A549 treated with CORT108297 at 1 μM for 4 hours (cell line): ENCODE data around the gene STK11. TPM values are rescaled to one million over a fixed set of nuclear protein-coding genes. Genes with fewer than 3 reads are reported as not detected.

Experiments
- total RNA-seq: library from RNA; stranded (reverse); fragments of 200-300 nt; extraction: Qiagen RNA extraction; gene quantifications from 5 replicates; pipeline ENCODE4 v1.2.3, GENCODE V29; 2022

STK11 gene
- 28.4 to 40.6 TPM (median 39.4 TPM) in 5 replicates for total RNA-seq

GRCh38 chr19:1205114-1206099 lies at the start of gene STK11:
TSS of gene STK11 (plus strand) at chr19:1205778. CDS start at chr19:1206914, 1,136 bp downstream.

GRCh38 chr19:1173845-1174809 lies 31.5 kb upstream of the STK11 start, which contains the start of gene SBNO2:
TSS of gene SBNO2 (minus strand) at chr19:1174268. CDS start at chr19:1154276, 19,992 bp downstream.

DNA sequence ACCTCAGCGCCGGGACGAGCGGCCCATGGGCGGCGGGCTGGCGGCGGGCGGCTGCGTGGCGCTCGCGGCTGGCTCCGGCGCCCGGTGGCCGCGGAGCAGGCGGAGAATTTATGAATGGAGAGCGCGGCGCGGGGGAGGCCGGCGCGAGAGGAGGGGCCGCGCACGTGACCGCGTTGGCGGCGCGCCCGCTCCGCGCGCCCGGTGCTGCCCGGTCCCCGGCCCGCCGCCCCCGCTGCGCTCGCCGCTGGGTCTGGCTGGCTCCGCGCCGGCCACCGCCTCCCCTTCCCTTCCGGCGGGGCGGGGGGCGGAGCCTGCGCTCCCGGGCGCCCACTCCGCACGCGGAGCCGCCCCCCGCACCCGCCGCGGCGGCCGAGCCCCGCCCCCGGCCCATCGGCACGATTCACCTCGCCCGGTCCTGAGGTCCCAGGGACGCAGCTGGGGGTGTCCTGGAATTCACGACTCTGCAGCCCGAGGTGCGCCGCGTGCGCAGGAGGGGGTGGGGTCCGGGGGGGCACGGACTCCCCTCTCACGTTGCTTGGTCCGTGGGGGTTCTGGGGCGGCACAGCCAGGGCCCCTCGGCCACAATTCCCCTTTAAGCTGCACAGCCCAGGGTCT lies 32.3 kb downstream of the STK11 start, which contains the start of gene CBARP:
Gene CBARP, minus strand, starts transcription at position 252 of the 615 bp plus-strand sequence. CDS start 1,905 bp downstream, outside the sequence.

GRCh38 chr19:1241417-1242095 lies 36.0 kb downstream of the STK11 start, which contains the start of gene ATP5F1D:
TSS of gene ATP5F1D (plus strand) at chr19:1241751. CDS start at chr19:1241851, 100 bp downstream.

GRCh38 chr19:1248139-1248785 lies 42.7 kb downstream of the STK11 start, which contains the start of gene MIDN:
TSS of gene MIDN (plus strand) at chr19:1248583. CDS start at chr19:1250297, 1,714 bp downstream.

DNA sequence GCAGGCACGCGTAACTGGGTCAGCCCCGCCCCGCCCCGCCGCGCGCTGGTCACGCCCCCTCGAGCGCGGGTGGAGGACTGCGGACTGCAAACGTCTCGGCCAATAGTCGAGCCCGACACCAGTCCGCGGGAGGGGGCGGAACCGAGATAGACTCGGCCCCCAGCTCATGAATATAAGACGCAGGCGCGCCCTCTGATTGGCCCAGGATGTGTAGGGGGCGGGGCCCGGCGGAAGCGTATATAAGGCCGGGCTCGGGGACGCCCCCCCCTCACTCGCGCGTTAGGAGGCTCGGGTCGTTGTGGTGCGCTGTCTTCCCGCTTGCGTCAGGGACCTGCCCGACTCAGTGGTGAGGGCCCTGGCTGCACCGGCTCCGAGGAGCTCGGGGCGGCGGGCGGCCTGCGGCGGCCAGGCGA lies 63.5 kb downstream of the STK11 start, which contains the start of gene CIRBP:
Gene CIRBP, plus strand, starts transcription at position 268 of the 413 bp plus-strand sequence. CDS start 1,602 bp downstream, outside the sequence.

DNA sequence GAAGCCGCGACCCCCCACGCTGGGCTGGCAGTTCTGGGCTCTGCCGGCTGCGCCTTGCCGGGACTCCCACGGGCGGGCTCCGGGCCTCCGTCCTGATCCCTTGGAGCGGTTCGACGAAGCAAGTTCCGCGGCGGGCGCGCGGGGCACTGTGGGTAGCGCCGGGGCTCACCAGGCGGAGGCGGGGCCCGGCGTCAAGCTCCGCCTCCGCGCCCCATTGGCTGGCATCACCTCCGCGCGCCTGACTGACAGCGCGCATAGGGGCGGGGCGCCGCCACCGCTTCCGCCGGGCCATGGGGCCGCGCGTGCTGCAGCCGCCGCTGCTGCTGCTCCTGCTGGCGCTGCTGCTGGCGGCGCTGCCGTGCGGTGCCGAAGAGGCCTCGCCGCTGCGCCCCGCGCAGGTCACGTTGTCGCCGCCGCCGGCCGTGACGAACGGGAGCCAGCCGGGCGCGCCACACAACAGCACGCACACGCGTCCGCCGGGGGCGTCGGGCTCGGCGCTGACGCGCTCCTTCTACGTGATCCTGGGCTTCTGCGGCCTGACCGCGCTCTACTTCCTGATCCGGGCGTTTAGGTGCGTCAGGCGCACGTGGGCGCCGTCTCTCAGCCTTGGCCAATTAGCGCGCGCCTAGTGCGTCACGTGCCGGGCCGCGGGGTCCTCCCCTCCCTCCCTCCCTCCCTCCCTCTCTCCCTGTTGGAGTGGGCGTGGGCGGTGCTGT lies 69.8 kb downstream of the STK11 start, which contains the start of gene FAM174C:
Gene FAM174C, plus strand, starts transcription at position 271 of the 716 bp plus-strand sequence. Its CDS starts 20 bp downstream, at position 291.

Other genes starting within 250 kb of the STK11 start
- gene WDR18, start 221.4 kb upstream of the STK11 start, total RNA-seq = 41.6 to 74.7 TPM (median 68.5 TPM) in 5 replicates
- gene GRIN3B, start 205.4 kb upstream of the STK11 start, total RNA-seq = 1.5 to 3.4 TPM (median 2.6 TPM) in 5 replicates
- gene TMEM259, start 184.7 kb upstream of the STK11 start, total RNA-seq = 64.9 to 127 TPM (median 121 TPM) in 5 replicates
- gene RNU6-2, start 184.3 kb upstream of the STK11 start, total RNA-seq = not detected in 5 replicates
- gene CNN2, start 179.2 kb upstream of the STK11 start, total RNA-seq = 49.8 to 59.3 TPM (median 58.6 TPM) in 5 replicates
- 7.2 to 11.6 TPM (median 10.6 TPM) in 5 replicates for gene ABCA7, start 165.7 kb upstream of the STK11 start, total RNA-seq
- 1.7 to 2.7 TPM (median 2.6 TPM) in 5 replicates for gene ARHGAP45, start 138.6 kb upstream of the STK11 start, total RNA-seq
- 187 to 252 TPM (median 237 TPM) in 5 replicates for gene POLR2E, start 110.4 kb upstream of the STK11 start, total RNA-seq
- 409 to 501 TPM (median 496 TPM) in 5 replicates for gene GPX4, start 101.8 kb upstream of the STK11 start, total RNA-seq
- 28.1 to 47.8 TPM (median 46.9 TPM) in 5 replicates for gene SBNO2, start 31.5 kb upstream of the STK11 start, total RNA-seq
- 2.3 to 4.9 TPM (median 4.5 TPM) in 5 replicates for gene CBARP, start 32.2 kb downstream of the STK11 start, total RNA-seq
- gene ATP5F1D, start 36.0 kb downstream of the STK11 start, total RNA-seq = 80.9 to 184 TPM (median 172 TPM) in 5 replicates
- gene MIDN, start 42.8 kb downstream of the STK11 start, total RNA-seq = 38.8 to 50.5 TPM (median 43.1 TPM) in 5 replicates
- gene CIRBP, start 63.6 kb downstream of the STK11 start, total RNA-seq = 90.2 to 178 TPM (median 95.7 TPM) in 5 replicates
- 49.5 to 105 TPM (median 87.7 TPM) in 5 replicates for gene FAM174C, start 69.8 kb downstream of the STK11 start, total RNA-seq
- 1.2 to 2.6 TPM (median 1.6 TPM) in 5 replicates for gene EFNA2, start 80.1 kb downstream of the STK11 start, total RNA-seq
- gene NDUFS7, start 178.1 kb downstream of the STK11 start, total RNA-seq = 76.1 to 82.1 TPM (median 79.3 TPM) in 5 replicates
- 23.1 to 45.5 TPM (median 42.6 TPM) in 5 replicates for gene GAMT, start 195.8 kb downstream of the STK11 start, total RNA-seq
- gene DAZAP1, start 201.8 kb downstream of the STK11 start, total RNA-seq = 77.6 to 108 TPM (median 102 TPM) in 5 replicates
- 1,595 to 2,147 TPM (median 1,872 TPM) in 5 replicates for gene RPS15, start 232.6 kb downstream of the STK11 start, total RNA-seq
- gene APC2, start 244.3 kb downstream of the STK11 start, total RNA-seq = 1.2 to 2.3 TPM (median 1.6 TPM) in 5 replicates